Activated naive CD4-positive, alpha-beta T cell treated with anti-CD3 and anti-CD28 coated beads, Interleukin-2, amount 50 U/mL, for 24 hours (primary cell): ENCODE results near the gene IL1RAPL2.
"Not testable (repeated sequence)": the region's sequence is repeated elsewhere in the genome, so short reads cannot be mapped to it uniquely, and the experiment has no call there.

ENCODE experiments used
- H3K27ac Mint-ChIP-seq: one replicate; pipeline ENCODE4 v1.8.0; 2021; ENCODE audit warnings: mild to moderate bottlenecking, mixed read lengths
- H3K27me3 Mint-ChIP-seq: one replicate; pipeline ENCODE4 v1.8.0; 2021; ENCODE audit warnings: mixed read lengths
- H3K36me3 Mint-ChIP-seq: one replicate; pipeline ENCODE4 v1.8.0; 2021; ENCODE audit warnings: mixed read lengths
- H3K4me1 Mint-ChIP-seq: one replicate; pipeline ENCODE4 v1.8.0; 2021; ENCODE audit warnings: mixed read lengths
- H3K4me3 Mint-ChIP-seq: one replicate; pipeline ENCODE4 v1.8.0; 2021; ENCODE audit warnings: mild to moderate bottlenecking, mixed read lengths
- H3K9me3 Mint-ChIP-seq: one replicate; pipeline ENCODE4 v1.8.0; 2021; ENCODE audit warnings: mixed read lengths

The IL1RAPL2 gene

GRCh38 chrX:105752338-105752956 lies 1186.4 kb downstream of the IL1RAPL2 start:
- H3K4me3 Mint-ChIP-seq = no peak overlapping the region
- H3K27ac Mint-ChIP-seq = no peak overlapping the region
- H3K36me3 Mint-ChIP-seq = no peaks in the 10 kb centered on the region
- H3K27me3 Mint-ChIP-seq = no peaks in the 10 kb centered on the region
- no peaks in the 10 kb centered on the region for H3K9me3 Mint-ChIP-seq
- H3K4me1 Mint-ChIP-seq = no peaks in the 10 kb centered on the region

- Mint-ChIP-seq H3K36me3 (no peaks in the 10 kb centered on the region), H3K27ac (no peak overlapping the region), H3K4me1 (no peaks in the 10 kb centered on the region), H3K27me3 (no peaks in the 10 kb centered on the region), H3K9me3 (no peaks in the 10 kb centered on the region), H3K4me3 (no peak overlapping the region)
Observed at GRCh38 chrX:105753411-105753810, 1187.4 kb downstream of the IL1RAPL2 start.

GRCh38 chrX:105754286-105754964 lies 1188.4 kb downstream of the IL1RAPL2 start:
- no peaks in the 10 kb centered on the region for H3K4me1 Mint-ChIP-seq
- no peak overlapping the region for H3K4me3 Mint-ChIP-seq
- no peaks in the 10 kb centered on the region for H3K27me3 Mint-ChIP-seq
- no peak overlapping the region for H3K27ac Mint-ChIP-seq
- H3K36me3 Mint-ChIP-seq = no peaks in the 10 kb centered on the region
- H3K9me3 Mint-ChIP-seq = no peaks in the 10 kb centered on the region

GRCh38 chrX:105755109-105755508 lies 1189.1 kb downstream of the IL1RAPL2 start:
- H3K36me3 Mint-ChIP-seq = no peaks in the 10 kb centered on the region
- no peaks in the 10 kb centered on the region for H3K4me1 Mint-ChIP-seq
- no peaks in the 10 kb centered on the region for H3K27me3 Mint-ChIP-seq
- H3K9me3 Mint-ChIP-seq = no peaks in the 10 kb centered on the region
- no peak overlapping the region for H3K4me3 Mint-ChIP-seq
- no peak overlapping the region for H3K27ac Mint-ChIP-seq

- Mint-ChIP-seq H3K27ac (no peak overlapping the region), H3K36me3 (no peaks in the 10 kb centered on the region), H3K27me3 (no peaks in the 10 kb centered on the region), H3K4me1 (no peaks in the 10 kb centered on the region), H3K4me3 (no peak overlapping the region), H3K9me3 (no peaks in the 10 kb centered on the region)
Observed at GRCh38 chrX:105758754-105759153, 1192.8 kb downstream of the IL1RAPL2 start.

- H3K4me1 Mint-ChIP-seq = no peaks in the 10 kb centered on the region
- no peaks in the 10 kb centered on the region for H3K27me3 Mint-ChIP-seq
- H3K36me3 Mint-ChIP-seq = no peaks in the 10 kb centered on the region
- no peaks in the 10 kb centered on the region for H3K9me3 Mint-ChIP-seq
- no peak overlapping the region for H3K4me3 Mint-ChIP-seq
- no peak overlapping the region for H3K27ac Mint-ChIP-seq
Observed at GRCh38 chrX:105759598-105759997, 1193.6 kb downstream of the IL1RAPL2 start.

- Mint-ChIP-seq H3K4me3 (no peak overlapping the region), H3K36me3 (no peaks in the 10 kb centered on the region), H3K27ac (no peak overlapping the region), H3K4me1 (no peaks in the 10 kb centered on the region), H3K27me3 (no peaks in the 10 kb centered on the region), H3K9me3 (no peaks in the 10 kb centered on the region)
Observed at GRCh38 chrX:105765691-105766090, 1199.7 kb downstream of the IL1RAPL2 start.

GRCh38 chrX:105773801-105774200 lies 1207.8 kb downstream of the IL1RAPL2 start:
- no peaks in the 10 kb centered on the region for H3K4me1 Mint-ChIP-seq
- H3K36me3 Mint-ChIP-seq = no peaks in the 10 kb centered on the region
- H3K9me3 Mint-ChIP-seq = no peaks in the 10 kb centered on the region
- H3K27ac Mint-ChIP-seq = no peak overlapping the region
- no peaks in the 10 kb centered on the region for H3K27me3 Mint-ChIP-seq
- H3K4me3 Mint-ChIP-seq = no peak overlapping the region

GRCh38 chrX:105775679-105776078 lies 1209.7 kb downstream of the IL1RAPL2 start:
- Mint-ChIP-seq H3K27ac (no peak overlapping the region), H3K27me3 (no peaks in the 10 kb centered on the region), H3K4me1 (no peaks in the 10 kb centered on the region), H3K4me3 (no peak overlapping the region), H3K9me3 (no peaks in the 10 kb centered on the region), H3K36me3 (no peaks in the 10 kb centered on the region)

GRCh38 chrX:105781804-105782203 lies 1215.8 kb downstream of the IL1RAPL2 start:
- H3K27me3 Mint-ChIP-seq = no peaks in the 10 kb centered on the region
- no peaks in the 10 kb centered on the region for H3K9me3 Mint-ChIP-seq
- no peak overlapping the region for H3K4me3 Mint-ChIP-seq
- H3K36me3 Mint-ChIP-seq = no peaks in the 10 kb centered on the region
- no peaks in the 10 kb centered on the region for H3K4me1 Mint-ChIP-seq
- H3K27ac Mint-ChIP-seq = no peak overlapping the region

GRCh38 chrX:105796877-105797276 lies 1230.9 kb downstream of the IL1RAPL2 start:
- not testable (repeated sequence) for H3K4me1 Mint-ChIP-seq, H3K9me3 Mint-ChIP-seq, H3K36me3 Mint-ChIP-seq, H3K4me3 Mint-ChIP-seq, H3K27ac Mint-ChIP-seq, H3K27me3 Mint-ChIP-seq

GRCh38 chrX:105803891-105804290 lies 1237.9 kb downstream of the IL1RAPL2 start:
- Mint-ChIP-seq H3K27ac (no peak overlapping the region), H3K36me3 (no peaks in the 10 kb centered on the region), H3K4me1 (no peaks in the 10 kb centered on the region), H3K4me3 (no peak overlapping the region), H3K9me3 (no peaks in the 10 kb centered on the region), H3K27me3 (no peaks in the 10 kb centered on the region)

- not testable (repeated sequence) for H3K36me3 Mint-ChIP-seq, H3K9me3 Mint-ChIP-seq
Observed at GRCh38 chrX:105805655-105806054, 1239.7 kb downstream of the IL1RAPL2 start.

GRCh38 chrX:105816517-105816916 lies 1250.5 kb downstream of the IL1RAPL2 start:
- no peaks in the 10 kb centered on the region for H3K4me1 Mint-ChIP-seq
- peaks cover 10% of the 10 kb centered on the region for H3K27me3 Mint-ChIP-seq
- no peak overlapping the region for H3K4me3 Mint-ChIP-seq
- no peaks in the 10 kb centered on the region for H3K9me3 Mint-ChIP-seq
- H3K27ac Mint-ChIP-seq = no peak overlapping the region
- no peaks in the 10 kb centered on the region for H3K36me3 Mint-ChIP-seq

More at GRCh38 chrX:105805655-105806054, 1239.7 kb downstream of the IL1RAPL2 start:
- not testable (repeated sequence) for H3K27me3 Mint-ChIP-seq, H3K4me1 Mint-ChIP-seq, H3K27ac Mint-ChIP-seq, H3K4me3 Mint-ChIP-seq
